HG02943 (cell line): Measurements from ENCODE around the gene NCOA3.
A peak's percentile ranks its signal among the peaks of the same experiment; 100 is the strongest.
"Not testable (repeated sequence)": the region's sequence is repeated elsewhere in the genome, so short reads cannot be mapped to it uniquely, and the experiment has no call there.

Experiments used
- ATAC-seq: cut with Tn5 transposase; IDR thresholded peaks from one replicate; pipeline ENCODE4 v1.9.1; 2021; ENCODE audit warnings: mild to moderate bottlenecking, low read depth, moderate library complexity; ENCODE audit not compliant: unreplicated experiment

Gene NCOA3

DNA sequence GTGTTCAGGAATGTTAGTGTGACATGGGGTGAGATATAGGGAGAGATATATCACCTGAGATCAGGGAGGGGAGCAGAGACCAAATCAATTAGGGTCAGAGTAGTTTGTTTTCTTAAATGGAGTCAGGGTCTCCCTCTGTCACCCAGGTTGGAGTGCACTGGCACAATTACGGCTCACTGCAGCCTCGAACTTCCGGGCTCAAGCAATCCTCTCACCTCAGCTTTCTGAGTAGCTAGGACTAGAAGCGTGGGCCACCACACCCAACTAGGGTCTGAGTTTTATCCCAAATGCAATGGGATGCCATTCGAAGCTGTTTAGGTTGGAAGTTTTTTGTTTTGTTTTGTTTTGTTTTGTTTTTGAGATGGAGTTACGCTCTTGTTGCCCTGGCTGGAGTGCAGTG is 3.1 kb upstream of the NCOA3 start:
- ATAC-seq = no peak

DNA sequence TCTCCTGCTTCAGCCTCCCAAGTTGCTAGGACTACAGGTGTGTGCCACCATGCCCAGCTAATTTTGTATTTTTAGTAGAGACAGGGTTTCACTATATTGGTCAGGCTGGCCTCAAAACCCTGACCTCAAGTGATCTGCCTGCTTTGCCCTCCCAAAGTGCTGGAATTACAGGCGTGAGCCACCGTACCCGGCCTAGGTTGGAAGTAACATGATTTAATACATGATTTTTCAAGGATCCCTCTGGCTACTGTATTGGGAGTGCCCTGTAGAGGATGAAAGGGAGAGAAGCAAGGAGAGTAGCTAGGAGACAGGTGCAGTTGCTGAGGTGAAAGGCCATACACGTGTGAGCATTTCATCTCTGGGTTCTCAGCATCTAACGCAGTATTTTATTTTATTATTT is 2.6 kb upstream of the NCOA3 start:
- no peak for ATAC-seq

DNA sequence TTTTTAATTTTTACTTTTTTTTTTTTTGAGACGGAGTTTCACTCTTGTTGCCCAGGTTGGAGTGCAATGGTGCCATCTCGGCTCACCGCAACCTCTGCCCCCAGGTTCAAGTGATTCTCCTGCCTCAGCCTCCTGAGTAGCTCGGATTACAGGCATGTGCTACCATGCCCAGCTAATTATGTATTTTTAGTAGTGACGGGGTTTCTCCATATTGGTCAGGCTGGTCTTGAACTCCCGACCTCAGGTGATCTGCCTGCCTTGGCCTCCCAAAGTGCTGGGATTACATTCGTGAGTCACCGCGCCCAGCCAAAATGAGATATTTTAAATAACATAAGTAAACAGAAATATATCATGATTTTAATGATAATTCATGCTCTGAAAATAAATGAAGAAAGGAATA is 1.6 kb upstream of the NCOA3 start:
- ATAC-seq = not testable (repeated sequence)

DNA sequence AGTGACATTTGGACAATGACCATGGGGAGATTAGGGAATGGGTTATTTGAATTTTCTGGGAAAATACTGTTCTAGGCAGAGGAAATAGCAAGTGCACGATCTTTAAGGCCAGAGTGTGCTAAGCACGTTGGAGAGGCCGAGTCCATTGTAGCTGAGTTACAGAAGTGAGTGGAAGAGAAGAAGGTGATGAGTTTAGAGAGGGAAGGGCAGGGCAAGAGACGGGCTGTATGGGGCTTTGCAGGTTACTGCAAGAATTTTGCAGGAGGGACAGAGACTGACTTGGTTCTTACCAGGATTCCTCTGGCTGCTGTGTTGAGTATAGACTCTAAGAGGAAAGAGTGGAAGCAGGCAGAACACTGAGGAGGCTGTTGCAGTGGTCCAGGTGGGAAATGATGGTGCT is 1.1 kb upstream of the NCOA3 start:
- ATAC-seq = no peak

DNA sequence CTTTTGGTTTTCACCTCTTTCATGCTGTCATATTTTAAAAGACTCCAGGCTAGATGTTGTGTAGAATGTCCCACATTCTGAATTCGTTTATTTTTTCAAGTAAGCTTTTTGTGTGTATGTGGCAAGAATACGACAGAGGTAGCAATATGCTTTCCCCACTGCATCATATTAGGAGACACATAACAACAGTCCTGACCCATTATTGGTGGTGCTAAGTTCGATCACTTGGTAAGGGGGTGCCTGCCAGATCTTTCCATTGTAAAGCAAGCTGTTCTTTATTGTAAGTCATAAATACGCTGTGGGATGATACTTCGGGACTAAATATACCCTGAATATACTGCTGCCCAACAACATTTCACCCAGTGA is 588 bp upstream of the NCOA3 start:
- ATAC-seq = peak; percentile 3

DNA sequence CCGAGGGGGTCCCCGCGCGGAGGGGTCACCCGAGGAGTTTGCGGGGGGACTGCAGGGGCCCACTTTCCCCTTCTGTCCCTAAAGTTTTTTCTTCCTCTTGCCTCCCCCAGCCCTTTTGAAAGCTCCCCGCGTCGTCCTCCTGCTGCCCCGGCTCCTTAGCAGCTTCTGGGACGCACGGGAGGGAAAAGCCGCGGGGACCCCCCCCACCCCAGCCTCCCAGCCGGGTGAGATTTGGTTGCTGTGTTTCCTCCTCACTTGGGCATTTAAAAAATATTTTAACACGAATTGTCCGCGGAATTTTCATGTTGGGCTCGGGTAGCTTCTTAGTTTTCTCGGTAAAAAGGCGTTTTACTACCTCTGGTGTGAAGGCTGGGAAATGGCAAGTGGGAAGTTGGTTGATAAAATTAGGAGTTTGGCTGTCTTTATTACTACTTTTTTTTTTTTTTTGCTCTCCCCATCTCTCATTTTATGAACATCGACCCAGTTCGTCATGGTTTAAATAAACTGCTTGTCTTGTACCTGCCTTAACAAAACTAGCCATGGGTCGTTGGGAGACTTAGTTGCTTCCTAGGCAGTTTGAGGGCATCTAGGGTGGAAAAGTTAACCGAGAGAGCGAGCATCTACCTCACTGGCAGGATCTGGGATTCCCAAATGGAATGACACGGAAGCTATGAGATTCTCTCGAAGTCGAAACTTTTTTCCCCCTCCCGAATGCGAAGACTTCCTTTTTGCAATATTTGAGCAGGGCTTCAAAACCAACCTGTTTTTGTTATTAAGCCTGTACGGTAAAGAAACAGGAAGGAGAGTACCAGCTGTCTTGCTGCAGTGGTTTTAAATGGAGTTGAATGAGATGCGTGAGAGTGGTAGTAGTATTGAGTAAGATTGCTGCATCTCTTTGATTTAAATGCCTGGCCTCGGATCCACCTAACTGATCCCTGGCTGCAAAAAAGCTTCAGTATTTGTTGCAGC is 868 bp downstream of the NCOA3 start:
- ATAC-seq = no peak

DNA sequence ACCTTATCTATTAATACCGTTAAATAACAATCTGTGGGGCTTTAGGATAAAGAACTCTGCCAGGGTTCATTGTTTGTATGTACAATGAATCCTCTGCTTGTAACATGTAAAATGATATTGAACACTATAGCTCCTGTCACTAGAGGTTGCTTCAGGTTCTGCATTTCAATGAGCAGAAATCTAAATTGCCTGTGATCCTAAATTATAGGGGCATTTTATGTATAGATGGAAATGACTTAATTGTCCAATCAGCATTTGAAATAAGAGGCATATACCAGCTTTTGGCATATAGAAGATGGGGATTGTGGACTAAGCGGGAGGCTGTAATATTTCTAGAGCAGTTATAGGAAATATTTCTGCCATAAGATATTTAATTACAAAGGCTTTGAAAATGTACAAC is 2.0 kb downstream of the NCOA3 start:
- ATAC-seq = no peak

DNA sequence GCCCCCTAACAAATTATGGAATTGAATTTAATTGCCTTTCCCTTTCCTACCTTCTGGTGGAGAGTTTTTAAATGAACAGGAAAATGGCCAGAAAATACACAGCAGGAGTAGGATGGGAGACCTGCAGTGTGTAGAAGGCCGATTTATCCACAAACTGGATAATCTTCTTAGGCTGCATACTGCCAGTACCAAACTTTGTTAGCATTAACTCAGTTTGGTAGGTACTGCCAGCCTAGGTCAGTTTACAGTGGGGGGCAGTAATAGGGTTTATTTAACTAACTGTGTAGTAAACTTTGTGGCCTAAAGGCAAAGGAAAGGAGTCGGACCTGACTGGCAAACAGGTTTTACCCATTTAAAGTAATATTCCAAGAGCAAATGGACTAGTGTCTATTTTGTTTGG is 4.6 kb downstream of the NCOA3 start:
- ATAC-seq = no peak

DNA sequence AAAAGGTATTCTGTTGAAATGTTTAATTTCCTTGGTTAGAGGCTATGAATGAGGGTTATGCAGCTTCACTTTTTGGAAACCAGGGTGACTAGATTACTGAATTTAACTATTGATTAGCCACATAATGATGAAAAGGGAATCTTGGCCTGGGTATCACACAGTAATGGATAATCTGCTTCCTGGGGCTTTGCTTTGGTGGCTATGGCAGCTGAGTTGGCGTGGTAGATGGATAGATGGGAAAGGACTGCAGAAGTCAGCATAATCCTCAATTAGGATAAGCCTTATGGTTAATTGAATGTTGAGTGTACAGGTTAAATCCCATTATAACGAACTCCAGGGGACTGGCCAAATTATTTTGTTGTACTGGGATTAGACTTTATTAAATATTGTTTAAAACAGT is 5.2 kb downstream of the NCOA3 start:
- ATAC-seq = no peak

DNA sequence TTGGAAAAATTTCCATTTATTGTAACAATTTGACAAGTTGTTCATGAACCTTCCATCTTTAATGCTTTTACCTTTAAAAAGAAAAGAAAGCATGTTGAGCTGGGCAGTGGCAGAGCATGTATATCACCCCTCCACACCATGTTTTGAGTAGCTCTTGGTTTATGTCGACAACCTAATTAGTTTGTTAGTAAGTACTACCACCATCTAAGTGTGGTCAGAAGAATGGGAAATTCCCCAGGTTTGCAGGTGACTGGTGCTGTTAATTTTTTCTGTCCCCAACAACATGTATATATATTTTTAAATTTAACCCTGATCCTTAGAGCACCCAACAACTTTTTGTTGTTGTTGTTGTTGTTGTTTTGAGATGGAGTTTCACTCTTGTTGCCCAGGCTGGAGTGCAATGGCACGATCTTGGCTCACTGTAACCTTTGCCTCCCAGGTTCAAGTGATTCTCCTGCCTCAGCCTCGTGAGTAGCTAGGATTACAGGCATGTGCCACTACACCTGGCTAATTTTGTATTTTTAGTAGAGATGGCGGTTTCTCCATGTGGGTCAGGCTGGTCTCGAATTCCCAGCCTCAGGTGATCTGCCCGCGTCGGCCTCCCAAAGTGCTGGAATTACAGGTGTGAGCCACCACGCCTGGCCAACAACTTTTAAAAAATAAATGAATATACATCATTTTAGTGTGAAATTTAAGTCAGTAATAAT is 5.7 kb downstream of the NCOA3 start:
- not testable (repeated sequence) for ATAC-seq

DNA sequence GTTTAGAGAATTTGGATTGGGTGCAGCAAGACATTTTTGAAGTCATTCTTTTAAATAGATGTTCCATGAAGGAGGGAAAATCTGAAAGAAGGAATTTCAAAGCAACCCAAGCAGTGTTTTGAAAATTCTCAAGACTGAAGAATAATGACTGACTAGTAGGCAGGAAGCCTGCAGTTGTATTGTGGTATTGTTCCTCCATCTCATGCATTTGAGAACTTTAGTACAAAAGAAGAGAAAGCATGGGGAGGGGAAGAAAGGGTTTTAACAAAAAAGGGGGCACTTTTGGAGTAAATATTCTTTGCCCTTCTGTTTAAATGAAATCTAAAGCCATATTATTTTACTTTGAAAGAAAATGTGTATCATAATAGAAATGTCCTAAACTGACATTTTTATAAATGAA is 6.6 kb downstream of the NCOA3 start:
- ATAC-seq = no peak

DNA sequence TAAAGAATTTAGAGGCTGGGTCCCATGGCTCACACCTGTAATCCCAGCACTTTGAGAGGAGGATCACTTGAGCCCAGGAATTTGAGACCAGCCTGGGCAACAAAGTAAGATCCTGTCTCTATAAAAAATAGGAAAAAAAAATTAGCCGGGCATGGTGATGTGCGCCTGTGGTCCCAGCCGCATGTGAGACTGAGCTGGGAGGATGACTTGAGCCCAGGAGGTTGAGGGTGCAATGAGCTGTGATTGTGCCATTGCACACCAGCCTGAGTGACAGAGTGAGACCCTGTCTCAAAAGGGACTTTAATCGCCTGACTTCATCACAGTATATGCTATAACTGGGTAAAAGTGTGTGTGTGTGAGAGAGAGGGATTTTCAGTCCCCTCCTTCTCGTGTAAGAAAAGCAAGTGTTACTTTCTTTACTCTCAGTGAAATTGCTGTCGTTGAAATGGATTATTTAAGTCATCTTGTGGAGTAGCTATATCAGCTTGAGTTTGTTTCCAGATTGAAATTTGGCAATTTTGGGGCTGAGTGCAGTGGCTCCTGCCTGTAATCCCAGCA is 7.5 kb downstream of the NCOA3 start:
- no peak for ATAC-seq

DNA sequence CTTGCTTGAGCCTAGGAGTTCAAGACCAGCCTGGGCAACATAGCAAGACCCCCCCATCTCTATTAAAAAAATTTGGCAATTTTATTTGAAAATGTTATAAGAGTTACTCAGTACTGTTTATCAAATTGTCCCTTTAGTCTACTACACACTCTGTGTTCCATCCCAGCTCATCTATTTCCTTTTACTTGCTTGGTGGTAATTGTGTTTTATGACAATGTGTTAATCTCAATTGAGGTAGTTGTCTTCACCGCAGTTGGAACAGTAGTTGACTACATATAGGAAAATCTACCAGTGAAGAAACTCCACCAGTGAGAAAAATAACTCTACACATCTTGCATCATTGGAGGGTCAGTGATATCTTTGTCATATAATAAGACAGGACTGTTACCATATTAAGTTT is 8.0 kb downstream of the NCOA3 start:
- ATAC-seq = no peak

DNA sequence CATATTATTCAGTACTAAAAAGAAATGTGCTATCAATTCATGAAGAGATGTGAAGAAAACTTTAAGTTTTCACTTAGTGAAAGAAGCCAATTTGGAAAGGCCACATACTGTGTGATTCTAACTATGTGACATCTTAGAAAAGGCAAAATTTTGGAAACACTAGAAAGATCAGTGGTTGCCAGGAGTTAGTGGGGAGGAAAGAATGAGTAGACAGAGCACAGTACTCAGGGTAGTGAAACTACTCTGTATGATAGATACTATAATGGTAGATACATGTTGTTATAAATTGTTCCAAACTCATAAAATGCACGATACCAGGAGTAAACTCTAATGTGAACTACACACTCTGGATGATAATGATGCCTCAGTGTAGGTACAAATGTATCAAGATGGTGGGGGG is 14.2 kb downstream of the NCOA3 start:
- no peak for ATAC-seq

DNA sequence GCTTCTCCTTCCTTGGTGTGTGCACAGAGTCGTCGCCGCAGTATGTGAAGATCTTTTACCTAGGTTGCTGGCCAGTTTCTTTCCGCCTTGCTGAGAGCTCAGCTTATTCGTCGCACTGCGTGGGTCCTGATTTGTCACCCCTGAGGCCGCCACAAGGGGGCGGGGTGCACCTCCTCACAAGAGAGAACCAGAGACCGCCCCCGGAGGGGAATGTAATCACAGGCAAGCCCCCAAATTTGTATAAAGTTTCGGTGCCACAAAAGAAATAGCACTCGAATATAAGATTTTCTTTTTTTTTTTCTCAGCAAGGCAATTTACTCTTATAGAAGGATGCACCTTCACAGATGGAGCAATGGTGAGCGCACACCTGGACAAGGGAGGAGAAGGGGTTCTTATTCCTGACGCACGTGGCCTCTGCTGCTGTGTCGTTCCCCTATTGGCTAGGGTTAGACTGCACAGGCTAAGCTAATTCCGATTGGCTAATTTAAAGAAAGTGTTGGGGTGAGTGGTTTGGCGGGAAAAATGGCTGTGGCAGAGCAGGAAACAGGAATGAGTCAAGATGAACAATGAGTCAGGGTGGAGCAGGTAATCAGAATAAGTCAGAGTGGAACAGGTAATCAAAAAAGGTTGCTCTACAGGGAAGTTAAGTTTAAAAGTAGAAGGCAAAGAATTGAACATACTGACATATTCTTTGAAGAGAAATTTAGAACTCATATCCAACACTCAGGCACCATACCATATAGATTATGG is 19.5 kb downstream of the NCOA3 start:
- no peak for ATAC-seq

DNA sequence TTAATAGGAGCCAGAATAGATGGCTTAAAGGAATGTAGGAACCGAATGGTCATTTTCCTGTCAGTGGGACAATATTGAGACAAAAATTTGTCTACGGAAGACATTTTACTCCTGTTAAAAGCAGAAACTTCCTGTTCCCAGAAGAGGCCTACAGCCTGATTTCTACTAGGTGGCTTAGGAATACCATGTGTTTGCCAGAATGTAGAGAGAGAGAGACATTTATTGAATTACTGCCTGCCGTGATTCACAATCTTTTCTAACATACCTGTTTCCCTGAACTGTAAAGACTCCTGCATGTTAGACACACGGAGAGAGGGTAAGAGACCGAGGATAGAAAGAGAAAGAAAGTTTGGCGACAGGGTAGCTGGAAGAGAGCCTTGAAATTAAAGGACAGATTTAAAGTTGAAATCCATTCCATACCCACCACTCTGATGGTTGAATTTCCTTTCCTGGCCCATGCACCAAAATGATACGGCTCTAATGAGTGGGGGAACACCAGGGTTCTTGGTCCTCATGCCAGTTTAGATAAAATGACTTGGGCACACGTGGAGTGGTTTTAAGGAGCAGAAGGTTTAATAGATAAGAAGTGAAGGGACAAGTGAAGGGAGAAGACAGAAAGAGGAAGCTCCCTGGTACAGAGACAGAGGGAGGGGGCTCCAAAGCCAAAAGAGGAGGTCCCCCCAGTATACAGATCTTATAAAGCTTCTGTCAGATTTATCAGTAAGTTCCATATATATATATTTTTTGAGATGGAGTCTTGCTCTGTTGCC is 22.5 kb downstream of the NCOA3 start:
- no peak for ATAC-seq

DNA sequence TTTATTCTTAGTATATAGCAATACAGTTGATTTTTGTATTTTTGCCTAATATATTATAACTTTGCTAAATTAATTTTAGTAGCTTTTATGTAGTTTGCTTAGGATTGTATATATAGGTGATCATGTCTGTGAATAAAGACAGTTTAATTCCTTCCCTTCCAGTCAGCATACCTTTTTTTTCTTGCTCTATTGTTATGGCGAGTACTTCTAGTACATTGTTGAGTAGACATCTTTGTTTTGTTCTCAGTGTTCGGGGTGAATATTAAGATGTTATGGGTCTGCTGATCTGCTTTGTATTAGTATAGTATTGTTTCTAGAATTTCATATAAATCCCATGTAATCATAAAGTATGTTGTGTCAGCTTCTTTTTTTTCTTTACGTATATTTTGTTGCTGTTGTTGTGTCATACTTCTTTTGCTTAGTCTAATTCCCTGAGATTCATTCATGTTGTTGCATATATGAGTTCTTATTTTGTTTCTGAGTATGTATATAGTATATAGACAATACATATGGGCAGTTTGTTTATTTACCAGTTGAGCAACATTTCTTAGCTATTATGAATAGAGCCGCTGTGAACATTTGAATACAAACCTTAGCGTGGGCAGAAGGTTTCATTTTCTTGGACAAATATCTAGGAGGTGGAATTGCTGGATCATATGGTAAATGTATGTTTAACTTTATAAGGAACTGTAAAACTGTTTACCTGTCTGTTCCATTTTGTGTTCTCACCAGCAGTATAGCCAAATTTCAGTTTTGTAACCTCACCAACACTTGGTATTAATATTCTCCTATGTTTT is 25.5 kb downstream of the NCOA3 start:
- ATAC-seq = no peak

DNA sequence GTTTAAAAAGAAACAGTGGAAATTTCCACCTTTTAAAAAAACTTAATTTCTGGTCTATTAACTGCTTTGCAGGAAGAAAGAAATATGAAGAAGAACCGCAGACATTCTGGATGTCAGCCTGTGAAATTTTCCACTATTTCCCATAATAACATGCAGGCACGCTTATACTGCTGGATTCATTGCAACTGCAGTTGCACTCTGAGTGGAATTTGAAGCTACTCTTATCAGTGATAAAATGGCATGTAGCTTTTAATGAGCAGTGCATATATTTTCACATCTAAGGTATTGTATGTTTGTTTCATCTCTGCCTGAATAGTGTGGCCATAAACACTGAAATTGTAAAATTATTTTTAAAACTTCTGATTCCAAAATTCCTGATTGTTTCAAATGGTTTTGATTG is 28.2 kb downstream of the NCOA3 start:
- ATAC-seq = no peak

DNA sequence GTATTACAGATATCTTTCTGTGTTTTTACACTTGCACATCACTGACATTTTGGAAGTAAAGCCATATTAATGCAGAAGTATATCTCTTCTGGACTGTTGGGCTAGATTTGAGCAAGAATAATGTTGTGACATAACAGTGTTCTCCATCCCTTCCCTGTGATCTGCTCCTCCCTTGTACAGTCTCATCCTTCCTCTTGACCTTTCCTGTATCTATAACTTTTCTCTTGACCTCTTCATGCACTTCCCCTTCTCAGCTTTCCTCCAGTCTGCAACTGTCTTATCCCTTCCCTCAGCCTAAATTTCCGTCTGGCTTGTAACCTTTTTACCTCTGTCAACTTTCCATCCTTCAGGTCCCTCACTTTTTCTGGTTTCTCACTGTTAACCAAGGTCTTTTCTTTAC is 29.8 kb downstream of the NCOA3 start:
- no peak for ATAC-seq
